ENCODE measurements around the gene OBP2A. TPM values are rescaled to one million over a fixed set of nuclear protein-coding genes. Genes with fewer than 3 reads are reported as not detected.
A peak's percentile ranks its signal among the peaks of the same experiment; 100 is the strongest.

OBP2A gene
- total RNA-seq, 6 donors from 2014 or later, result not detected

- Histone ChIP-seq H3K36me3 (no peaks in the 10 kb centered on the region), H3K27me3 (no peaks in the 10 kb centered on the region), H3K9me3 (no peaks in the 10 kb centered on the region), H3K27ac (no peak overlapping the region), H3K4me1 (no peaks in the 10 kb centered on the region), H3K4me3 (no peak overlapping the region)
- 92 to 94% methylated on average over 23 to 24 of the region's 24 CpGs for WGBS, 2 donors
- no peak for ATAC-seq (ENCODE audit: low FRiP score in 2 of 2)
- peak; percentile 9 to 70 for DNase-seq
- TF ChIP-seq POLR2AphosphoS5 (IDR thresholded peaks at IDR 0.05), result no peak
Observed at GRCh38 chr9:135517407-135517822, 28.5 kb upstream of the OBP2A start.

- WGBS, 2 donors, result 94 to 96% methylated on average over 10 of the region's 10 CpGs
- ATAC-seq (ENCODE audit: low FRiP score in 2 of 2) (no peak), DNase-seq (no peak)
- Histone ChIP-seq H3K27me3 (no peaks in the 10 kb centered on the region), H3K36me3 (no peaks in the 10 kb centered on the region), H3K4me1 (no peaks in the 10 kb centered on the region), H3K27ac (no peak overlapping the region), H3K9me3 (no peaks in the 10 kb centered on the region), H3K4me3 (no peak overlapping the region)
- TF ChIP-seq CTCF (IDR thresholded peaks at IDR 0.05), result no peak
- no peak for TF ChIP-seq POLR2A (IDR thresholded peaks at IDR 0.05)
- TF ChIP-seq EP300 (IDR thresholded peaks at IDR 0.05), result no peak
- TF ChIP-seq POLR2AphosphoS5 (IDR thresholded peaks at IDR 0.05), result no peak
Observed at GRCh38 chr9:135519179-135519971, 26.6 kb upstream of the OBP2A start.

GRCh38 chr9:135520916-135521607 lies 24.9 kb upstream of the OBP2A start, which contains the start of gene LCN1:
TSS of gene LCN1 (plus strand) at chr9:135521440. CDS start at chr9:135521498, 58 bp downstream.
- Histone ChIP-seq H3K36me3 (no peaks in the 10 kb centered on the region), H3K27me3 (no peaks in the 10 kb centered on the region), H3K4me1 (no peaks in the 10 kb centered on the region), H3K4me3 (no peak within 1 kb of the TSS), H3K9me3 (no peaks in the 10 kb centered on the region), H3K27ac (no peak within 1 kb of the TSS)
- peak in 1 of 2 donors; percentile 50 for DNase-seq
- TF ChIP-seq POLR2A (IDR thresholded peaks at IDR 0.05), result no peak
- no peak for TF ChIP-seq POLR2AphosphoS5 (IDR thresholded peaks at IDR 0.05)
- TF ChIP-seq CTCF (IDR thresholded peaks at IDR 0.05), result no peak
- TF ChIP-seq EP300 (IDR thresholded peaks at IDR 0.05), result no peak
- no peak for ATAC-seq (ENCODE audit: low FRiP score in 2 of 2)
- 82 to 85% methylated on average over 11 to 18 of the region's 18 CpGs for WGBS, 2 donors

GRCh38 chr9:135521608-135522095 lies 24.3 kb upstream of the OBP2A start:
- no peaks in the 10 kb centered on the region for H3K4me1 ChIP-seq
- no peak overlapping the region for H3K4me3 ChIP-seq
- H3K27ac ChIP-seq, result no peak overlapping the region
- WGBS, 2 donors, result 52 to 83% methylated on average over 2 to 11 of the region's 11 CpGs
- H3K27me3 ChIP-seq, result no peaks in the 10 kb centered on the region
- DNase-seq, result no peak
- H3K9me3 ChIP-seq, result no peaks in the 10 kb centered on the region
- ATAC-seq (ENCODE audit: low FRiP score in 2 of 2), result no peak
- no peaks in the 10 kb centered on the region for H3K36me3 ChIP-seq
- TF ChIP-seq EP300 (IDR thresholded peaks at IDR 0.05) (no peak), POLR2AphosphoS5 (IDR thresholded peaks at IDR 0.05) (no peak), CTCF (IDR thresholded peaks at IDR 0.05) (no peak)

- no peak overlapping the region for H3K4me3 ChIP-seq
- TF ChIP-seq EP300 (IDR thresholded peaks at IDR 0.05), result no peak
- no peak for TF ChIP-seq CTCF (IDR thresholded peaks at IDR 0.05)
- TF ChIP-seq POLR2A (IDR thresholded peaks at IDR 0.05), result no peak
- no peak for TF ChIP-seq POLR2AphosphoS5 (IDR thresholded peaks at IDR 0.05)
- ATAC-seq (ENCODE audit: low FRiP score in 2 of 2), result no peak
- H3K4me1 ChIP-seq, result no peaks in the 10 kb centered on the region
- no peaks in the 10 kb centered on the region for H3K27me3 ChIP-seq
- no peak overlapping the region for H3K27ac ChIP-seq
- no peaks in the 10 kb centered on the region for H3K36me3 ChIP-seq
- 74% methylated on average over 8 to 16 of the region's 16 CpGs for WGBS, 2 donors
- no peaks in the 10 kb centered on the region for H3K9me3 ChIP-seq
- peak in 1 of 2 donors; percentile 40 for DNase-seq
Observed at GRCh38 chr9:135522137-135522877, 23.6 kb upstream of the OBP2A start.
